ENCODE measurements around the gene NPIPB2.

DNA sequence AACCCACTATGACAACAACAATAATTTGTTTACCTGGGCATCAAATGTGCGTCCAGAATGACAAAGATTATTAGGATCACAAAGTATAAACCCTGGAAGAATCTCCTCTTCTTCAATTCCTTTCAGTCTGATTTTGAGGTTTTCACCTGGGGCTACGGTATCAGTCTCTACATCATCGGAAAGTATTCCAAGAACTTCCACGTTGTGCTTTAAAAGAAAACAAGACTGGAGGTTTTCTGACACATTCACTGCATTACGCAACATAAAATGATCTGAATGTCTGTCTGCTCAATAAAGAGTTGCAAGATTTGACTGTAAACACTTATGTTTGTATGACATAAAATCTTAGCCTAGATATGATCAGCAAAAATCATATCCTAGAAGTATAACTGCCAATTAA, 64.5 kb downstream of the NPIPB2 start:
- TF ChIP-seq, protein P1, sequence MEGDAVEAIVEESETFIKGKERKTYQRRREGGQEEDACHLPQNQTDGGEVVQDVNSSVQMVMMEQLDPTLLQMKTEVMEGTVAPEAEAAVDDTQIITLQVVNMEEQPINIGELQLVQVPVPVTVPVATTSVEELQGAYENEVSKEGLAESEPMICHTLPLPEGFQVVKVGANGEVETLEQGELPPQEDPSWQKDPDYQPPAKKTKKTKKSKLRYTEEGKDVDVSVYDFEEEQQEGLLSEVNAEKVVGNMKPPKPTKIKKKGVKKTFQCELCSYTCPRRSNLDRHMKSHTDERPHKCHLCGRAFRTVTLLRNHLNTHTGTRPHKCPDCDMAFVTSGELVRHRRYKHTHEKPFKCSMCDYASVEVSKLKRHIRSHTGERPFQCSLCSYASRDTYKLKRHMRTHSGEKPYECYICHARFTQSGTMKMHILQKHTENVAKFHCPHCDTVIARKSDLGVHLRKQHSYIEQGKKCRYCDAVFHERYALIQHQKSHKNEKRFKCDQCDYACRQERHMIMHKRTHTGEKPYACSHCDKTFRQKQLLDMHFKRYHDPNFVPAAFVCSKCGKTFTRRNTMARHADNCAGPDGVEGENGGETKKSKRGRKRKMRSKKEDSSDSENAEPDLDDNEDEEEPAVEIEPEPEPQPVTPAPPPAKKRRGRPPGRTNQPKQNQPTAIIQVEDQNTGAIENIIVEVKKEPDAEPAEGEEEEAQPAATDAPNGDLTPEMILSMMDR (IDR thresholded peaks at IDR 0.05; ENCODE audit: borderline replicate concordance, extremely low read depth, low read length, poor library complexity, severe bottlenecking), result no peak
- TF ChIP-seq EZH2 (IDR thresholded peaks at IDR 0.05; ENCODE audit: borderline replicate concordance, low read depth, low read length, severe bottlenecking), result no peak
